Activated T-cell treated with anti-CD3 and anti-CD28 coated beads, Interleukin-2, amount 50 U/mL, for 4 hours (primary cell): ENCODE results near the gene ZFYVE19. TPM values are rescaled to one million over a fixed set of nuclear protein-coding genes. Genes with fewer than 3 reads are reported as not detected.
A peak's percentile ranks its signal among the peaks of the same experiment; 100 is the strongest.
"Not testable (repeated sequence)": the region's sequence is repeated elsewhere in the genome, so short reads cannot be mapped to it uniquely, and the experiment has no call there.

Experiments
- ATAC-seq, 2 donors: fragments of 200-7000 bp; cut with Tn5 transposase; one replicate each; pipeline ENCODE4 v1.10.0; 2021
- DNase-seq: peaks from one replicate; pipeline ENCODE4 v3.0.0-alpha.2; 2020
- H3K27me3 Mint-ChIP-seq: one replicate; pipeline ENCODE4 v1.8.0; 2021; ENCODE audit warnings: low read depth, mixed read lengths
- H3K36me3 Mint-ChIP-seq: one replicate; pipeline ENCODE4 v1.8.0; 2022; ENCODE audit warnings: mixed read lengths; ENCODE audit not compliant: insufficient read depth
- H3K4me1 Mint-ChIP-seq: one replicate; pipeline ENCODE4 v1.8.0; 2021; ENCODE audit warnings: low read depth, mixed read lengths
- H3K4me3 Mint-ChIP-seq: one replicate; pipeline ENCODE4 v1.8.0; 2021; ENCODE audit warnings: mild to moderate bottlenecking, moderate library complexity, mixed read lengths
- H3K9me3 Mint-ChIP-seq: one replicate; pipeline ENCODE4 v1.8.0; 2021; ENCODE audit warnings: mixed read lengths
- total RNA-seq, 3 donors: library from RNA; stranded (reverse); gene quantifications; one replicate each; pipeline ENCODE4 v1.2.1, GENCODE V29; 2021

The ZFYVE19 gene
- total RNA-seq, 3 donors from 2014 or later: 19.5 to 23.5 (median 20.3) TPM

GRCh38 chr15:40858706-40859105, 51.8 kb downstream of the ZFYVE19 start:
- DNase-seq: no peak
- H3K36me3 Mint-ChIP-seq: peaks cover 2% of the 10 kb centered on the region
- H3K27me3 Mint-ChIP-seq: peaks cover 1% of the 10 kb centered on the region
- H3K9me3 Mint-ChIP-seq: no peaks in the 10 kb centered on the region
- ATAC-seq: no peak
- no peak overlapping the region for H3K4me3 Mint-ChIP-seq
- peaks cover 9% of the 10 kb centered on the region for H3K4me1 Mint-ChIP-seq

- Mint-ChIP-seq H3K27me3 (peaks cover 1% of the 10 kb centered on the region), H3K36me3 (peaks cover 2% of the 10 kb centered on the region), H3K9me3 (no peaks in the 10 kb centered on the region), H3K4me3 (no peak overlapping the region), H3K4me1 (peaks cover 9% of the 10 kb centered on the region)
- ATAC-seq (peak; percentile 81 to 84), DNase-seq (peak; percentile 81)
Measured at GRCh38 chr15:40859206-40859851, 52.4 kb downstream of the ZFYVE19 start.

- not testable (repeated sequence) for DNase-seq, H3K36me3 Mint-ChIP-seq, H3K9me3 Mint-ChIP-seq, H3K27me3 Mint-ChIP-seq, H3K4me3 Mint-ChIP-seq, H3K4me1 Mint-ChIP-seq, ATAC-seq
Measured at GRCh38 chr15:40861147-40861546, 54.3 kb downstream of the ZFYVE19 start.

GRCh38 chr15:40863660-40864270, 56.9 kb downstream of the ZFYVE19 start:
- H3K36me3 Mint-ChIP-seq: no peaks in the 10 kb centered on the region
- H3K4me3 Mint-ChIP-seq: no peak overlapping the region
- DNase-seq (no peak), ATAC-seq (no peak)
- no peaks in the 10 kb centered on the region for H3K9me3 Mint-ChIP-seq
- H3K4me1 Mint-ChIP-seq: peaks cover 7% of the 10 kb centered on the region
- H3K27me3 Mint-ChIP-seq: no peaks in the 10 kb centered on the region

Other genes with a start within 250 kb of the ZFYVE19 start
- gene CCDC32, start 242.0 kb upstream of the ZFYVE19 start, total RNA-seq: 10 to 100 TPM; 29.9 to 33.9 (median 31.0) TPM
- 10 to 100 TPM; 33.3 to 41.1 (median 37.0) TPM for gene RPUSD2, start 237.8 kb upstream of the ZFYVE19 start, total RNA-seq
- gene KNL1, start 212.8 kb upstream of the ZFYVE19 start, total RNA-seq: 1 to 10 TPM; 2.9 to 4.1 (median 3.6) TPM
- 10 to 100 TPM; 28.2 to 39.7 (median 31.0) TPM for gene RAD51, start 111.9 kb upstream of the ZFYVE19 start, total RNA-seq
- 10 to 100 TPM; 62.1 to 63.7 (median 62.9) TPM for gene RMDN3, start 51.8 kb upstream of the ZFYVE19 start, total RNA-seq
- gene GCHFR, start 43.0 kb upstream of the ZFYVE19 start, total RNA-seq: 10 to 100 TPM; 18.5 to 25.6 (median 25.3) TPM
- gene C15orf62, start 37.1 kb upstream of the ZFYVE19 start, total RNA-seq: under 1 TPM; 0.24 to 0.53 (median 0.25) TPM
- gene DNAJC17, start 384 bp downstream of the ZFYVE19 start, total RNA-seq: 10 to 100 TPM; 49.1 to 62.1 (median 49.9) TPM
- not detected for gene PPP1R14D, start 21.6 kb downstream of the ZFYVE19 start, total RNA-seq
- 10 to 100 TPM; 10.8 to 13.5 (median 12.2) TPM for gene SPINT1, start 37.0 kb downstream of the ZFYVE19 start, total RNA-seq
- under 1 TPM; 0.35 to 0.53 (median 0.49) TPM for gene RHOV, start 67.1 kb downstream of the ZFYVE19 start, total RNA-seq
- 10 to 100 TPM; 15.9 to 16.7 (median 16.4) TPM for gene VPS18, start 87.4 kb downstream of the ZFYVE19 start, total RNA-seq
- under 1 TPM; 0.05 to 0.38 (median 0.37) TPM for gene DLL4, start 122.3 kb downstream of the ZFYVE19 start, total RNA-seq
- gene CHAC1, start 146.4 kb downstream of the ZFYVE19 start, total RNA-seq: 10 to 100 TPM; 12.0 to 31.3 (median 20.8) TPM